Pons (tissue), 1 donor: Measurements from ENCODE around the gene UBE2D3.

ENCODE experiments used
- DNase-seq: peaks from one replicate; pipeline ENCODE4 v3.0.0-alpha.2; 2016; ENCODE audit warnings: low spot score

The UBE2D3 gene

GRCh38 chr4:102754044-102754443, 73.3 kb downstream of the UBE2D3 start:
- DNase-seq = no peak

- no peak for DNase-seq
These were observed 75.4 kb downstream of the UBE2D3 start for GRCh38 chr4:102751941-102752340.
